ENCODE results near the gene SCFD1.
"Not testable (repeated sequence)": the region's sequence is repeated elsewhere in the genome, so short reads cannot be mapped to it uniquely, and the experiment has no call there.

The SCFD1 gene

DNA sequence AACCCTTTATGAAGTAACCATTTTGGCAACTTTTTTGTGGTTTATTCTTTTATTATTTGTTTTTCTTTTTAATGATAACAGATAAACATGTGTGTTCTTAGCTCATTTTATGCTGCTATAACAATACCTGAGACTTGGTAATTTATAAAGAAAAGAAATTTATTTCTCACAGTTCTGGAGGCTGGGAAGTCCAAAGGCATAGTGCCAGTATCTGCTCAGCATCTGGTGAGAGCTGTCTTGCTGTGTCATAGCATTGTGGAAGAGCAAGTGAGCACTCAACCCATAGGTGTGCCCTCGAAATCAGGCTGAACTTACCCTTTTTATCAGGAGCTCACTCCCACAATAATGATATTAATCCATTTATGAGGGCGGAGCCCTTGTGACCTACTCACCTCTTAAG is 8.0 kb upstream of the SCFD1 start:
- no peak for TF ChIP-seq CTCF (IDR thresholded peaks at IDR 0.05; ENCODE audit: extremely low read depth, missing control alignments)
- no peak for DNase-seq (ENCODE audit: low spot score)

DNA sequence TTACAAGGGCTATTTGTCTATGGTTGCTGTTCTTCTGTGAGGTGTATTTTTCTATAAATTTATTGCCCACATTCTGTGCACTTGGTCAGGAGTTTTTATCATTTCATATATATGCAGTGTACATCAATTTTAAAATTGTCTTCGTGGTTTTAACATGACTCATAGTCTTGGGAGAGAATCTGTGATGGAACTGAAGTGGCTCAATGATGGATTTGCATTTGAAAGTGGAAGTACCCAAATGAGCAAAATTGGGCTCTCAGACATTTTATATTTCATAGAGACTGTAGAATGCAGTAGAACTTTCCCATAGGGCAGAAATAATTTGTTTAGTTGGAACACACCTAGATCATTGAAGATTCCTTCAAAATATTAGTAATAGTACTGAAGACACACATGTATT is 1.9 kb upstream of the SCFD1 start:
- DNase-seq (ENCODE audit: low spot score) = peak; percentile 52
- TF ChIP-seq CTCF (IDR thresholded peaks at IDR 0.05; ENCODE audit: extremely low read depth, missing control alignments) = no peak

- no peak for TF ChIP-seq CTCF (IDR thresholded peaks at IDR 0.05; ENCODE audit: extremely low read depth, missing control alignments)
- no peak for DNase-seq (ENCODE audit: low spot score)
These were observed 672 bp upstream of the SCFD1 start for GRCh38 chr14:30621354-30621939.

DNA sequence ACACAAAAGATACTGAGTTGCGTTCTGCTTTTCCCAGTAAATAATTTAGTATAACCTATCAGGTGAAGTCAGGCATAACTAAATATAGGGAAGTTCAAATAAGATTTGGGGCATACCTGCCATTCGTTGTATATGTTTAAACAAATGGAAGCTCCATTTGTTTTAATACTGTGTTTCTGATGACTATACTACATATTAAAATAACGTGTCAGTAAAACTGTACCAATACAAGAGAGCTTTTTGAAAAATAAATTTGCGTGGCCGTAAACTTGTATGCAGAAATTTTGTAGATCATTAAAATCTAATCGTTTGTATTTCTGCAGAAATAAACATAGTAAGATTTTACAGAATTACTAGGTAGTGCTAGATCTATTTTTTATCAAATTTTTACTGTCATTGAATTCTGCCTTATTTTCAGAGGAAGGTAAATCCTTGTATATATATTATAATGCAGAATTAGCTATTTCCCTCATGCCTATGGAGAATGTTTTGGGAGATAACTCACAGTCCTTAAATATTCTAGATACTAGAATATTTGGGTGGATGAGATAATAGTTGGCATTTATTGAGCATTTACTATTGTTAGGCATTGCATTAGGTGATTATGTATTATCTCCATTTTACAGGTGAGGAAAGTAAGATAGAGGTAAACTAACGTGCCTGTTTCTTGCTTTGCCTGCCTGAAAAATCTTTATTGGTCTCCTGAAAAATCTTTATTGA is 1.5 kb downstream of the SCFD1 start:
- no peak for TF ChIP-seq CTCF (IDR thresholded peaks at IDR 0.05; ENCODE audit: extremely low read depth, missing control alignments)
- DNase-seq (ENCODE audit: low spot score) = no peak

DNA sequence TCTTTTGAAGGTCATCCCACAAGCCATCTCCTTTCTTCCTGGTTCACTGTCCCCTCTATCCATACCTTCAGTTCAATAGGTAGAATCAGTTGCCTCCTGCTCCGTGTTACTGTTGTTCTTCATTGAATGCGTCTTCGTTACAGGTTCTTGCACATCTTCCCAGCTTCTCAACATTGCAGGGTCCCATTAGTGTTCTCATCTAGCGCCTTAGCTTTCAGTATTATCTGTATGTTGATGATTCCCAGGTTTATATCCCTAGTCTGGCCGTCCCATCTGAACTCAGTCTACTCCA is 2.0 kb downstream of the SCFD1 start:
- no peak for DNase-seq (ENCODE audit: low spot score)
- no peak for TF ChIP-seq CTCF (IDR thresholded peaks at IDR 0.05; ENCODE audit: extremely low read depth, missing control alignments)

DNA sequence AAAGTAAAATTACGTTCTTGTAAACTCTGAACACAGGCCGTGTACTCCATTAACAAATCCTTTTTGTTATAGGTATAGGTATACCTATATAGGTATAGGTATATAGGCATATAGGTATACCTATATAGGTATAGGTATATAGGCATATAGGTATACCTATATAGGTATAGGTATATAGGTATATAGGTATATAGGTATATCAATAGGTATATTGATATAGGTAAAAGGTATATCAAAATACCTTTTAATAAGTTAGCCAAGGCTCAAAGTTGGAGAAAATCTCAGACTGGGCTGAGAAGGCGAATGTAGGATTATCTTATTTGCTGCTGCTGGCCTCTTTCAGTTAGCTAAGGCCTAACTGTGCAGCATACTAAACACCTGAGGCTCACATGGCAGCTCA is 3.4 kb downstream of the SCFD1 start:
- DNase-seq (ENCODE audit: low spot score) = no peak
- TF ChIP-seq CTCF (IDR thresholded peaks at IDR 0.05; ENCODE audit: extremely low read depth, missing control alignments) = no peak

- not testable (repeated sequence) for DNase-seq (ENCODE audit: low spot score)
These were observed 7.3 kb downstream of the SCFD1 start for GRCh38 chr14:30629432-30629831.

DNA sequence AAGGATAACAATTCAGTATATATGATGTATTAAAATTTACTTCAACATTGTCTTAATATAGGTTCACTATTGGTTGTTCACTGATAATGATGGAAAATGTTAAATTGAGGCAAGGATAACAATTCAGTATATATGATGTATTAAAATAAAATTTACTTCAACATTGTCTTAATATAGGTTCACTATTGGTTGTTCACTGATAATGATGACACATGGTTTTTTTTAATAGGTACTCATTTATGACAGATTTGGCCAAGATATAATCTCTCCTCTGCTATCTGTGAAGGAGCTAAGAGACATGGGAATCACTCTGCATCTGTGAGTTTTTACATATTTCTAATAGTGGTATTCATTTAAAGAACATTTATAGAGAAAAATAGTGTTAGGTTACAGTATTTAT is 8.1 kb downstream of the SCFD1 start:
- no peak for DNase-seq (ENCODE audit: low spot score)
- TF ChIP-seq CTCF (IDR thresholded peaks at IDR 0.05; ENCODE audit: extremely low read depth, missing control alignments) = no peak
